GM12891 (cell line): ENCODE data around the gene ETS2.
A peak's percentile ranks its signal among the peaks of the same experiment; 100 is the strongest.

ENCODE experiments used
- PAX5 ChIP-seq: IDR thresholded peaks from 2 replicates; pipeline ENCODE4 v1.6.1; 2011; ENCODE audit warnings: low read length, moderate library complexity, mild to moderate bottlenecking; ENCODE audit not compliant: insufficient read depth, severe bottlenecking
- POLR2A ChIP-seq: IDR thresholded peaks from 2 replicates; pipeline ENCODE4 v1.6.1; 2011; ENCODE audit warnings: low read depth, low read length, control low read depth
- POLR2AphosphoS5 ChIP-seq: IDR thresholded peaks from 2 replicates; pipeline ENCODE4 v1.6.1; 2011; ENCODE audit warnings: low read depth, low read length, control low read depth
- TAF1 ChIP-seq: IDR thresholded peaks from 2 replicates; pipeline ENCODE4 v1.6.1; 2011; ENCODE audit warnings: low read depth, low read length, control low read depth

DNA sequence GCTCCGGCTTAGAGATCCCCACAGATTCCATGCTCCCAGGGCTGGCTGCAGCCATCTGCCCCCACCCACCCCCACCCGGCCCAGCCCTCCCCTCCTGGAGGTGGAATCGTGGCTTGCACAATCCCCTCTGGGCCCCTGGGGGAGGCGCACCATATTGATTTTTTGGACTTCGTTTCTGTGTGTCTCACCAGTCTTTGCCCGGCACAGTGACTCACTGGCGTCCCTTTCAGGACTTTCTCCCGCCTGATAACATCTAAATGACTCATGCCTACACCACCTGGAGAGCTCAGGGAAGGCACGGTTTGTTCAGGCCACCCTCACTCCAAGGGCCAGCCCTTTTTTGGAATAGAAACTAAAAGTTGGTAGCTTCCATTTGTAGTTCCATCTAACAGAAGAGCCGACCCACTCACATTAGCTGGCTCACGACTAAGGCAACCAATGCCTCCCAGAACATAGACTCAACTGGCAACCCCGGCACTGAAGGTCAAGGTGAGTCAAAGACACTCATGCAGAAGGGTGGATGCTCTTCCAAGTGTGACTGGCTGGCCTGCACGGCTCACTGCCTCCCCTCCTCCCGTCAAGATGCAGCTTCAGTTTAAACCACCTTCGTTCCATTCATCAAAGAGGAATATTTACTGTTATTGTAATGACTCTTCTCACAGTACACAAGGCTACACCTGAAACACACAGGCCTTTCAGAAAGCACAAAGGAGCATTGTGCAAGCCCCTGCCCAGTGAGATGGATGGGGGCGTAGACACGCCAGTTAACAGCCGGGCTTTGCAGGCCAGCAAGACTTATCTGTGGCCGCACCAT, 18.1 kb upstream of the ETS2 start:
- TF ChIP-seq POLR2A (no peak), POLR2AphosphoS5 (no peak), TAF1 (no peak), PAX5 (peak; percentile 4)
